ENCODE data around the gene OR4K2. TPM values are rescaled to one million over a fixed set of nuclear protein-coding genes. Genes with fewer than 3 reads are reported as not detected.

OR4K2 gene
- total RNA-seq, 2 experiments from 2014 or later: not detected

DNA sequence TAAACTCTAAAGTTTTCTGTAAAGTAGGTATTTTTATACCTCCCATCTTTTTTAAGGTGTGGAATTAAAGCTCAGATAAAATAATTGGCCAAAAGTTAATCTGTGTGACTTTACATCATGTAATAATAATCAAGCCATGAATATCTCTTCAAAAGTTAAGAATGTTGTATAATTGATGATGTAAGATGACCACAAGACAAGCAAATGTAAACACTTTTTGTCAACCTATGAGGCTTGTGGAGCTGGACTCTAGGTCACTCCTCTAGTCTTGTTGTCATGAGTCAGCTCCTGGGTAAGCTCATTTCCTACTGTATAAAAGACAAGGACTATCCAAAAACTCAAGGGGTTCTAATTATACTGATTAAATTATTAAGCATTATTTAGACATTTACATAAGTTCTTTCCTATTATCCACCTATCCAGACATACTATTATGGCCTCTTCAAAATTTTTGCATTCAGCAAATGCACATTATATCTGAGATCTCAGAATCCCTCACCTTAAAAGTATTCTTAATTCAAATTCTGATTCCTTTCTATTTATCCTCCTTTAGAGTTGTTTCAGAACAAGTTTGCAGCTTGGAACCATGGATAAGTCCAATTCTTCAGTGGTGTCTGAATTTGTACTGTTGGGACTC is 45.2 kb downstream of the OR4K2 start, which contains the start of gene OR4K5:
Gene OR4K5, plus strand, starts transcription at position 587 of the 637 bp plus-strand sequence. Its CDS starts 0 bp downstream, at position 587.
- TF ChIP-seq CTCF (IDR thresholded peaks at IDR 0.05): no peak
- Histone ChIP-seq H3K9me3 (ENCODE audit: control insufficient read depth in 1 of 2, insufficient read depth in 1 of 2, low read length in 2 of 2) (no peaks in the 10 kb centered on the region), H3K4me1 (ENCODE audit: insufficient read depth, low read length) (no peaks in the 10 kb centered on the region), H3K36me3 (ENCODE audit: insufficient read depth, low read length) (no peaks in the 10 kb centered on the region), H3K27me3 (ENCODE audit: control insufficient read depth in 1 of 2, insufficient read depth in 2 of 2, low read length in 2 of 2) (no peaks in the 10 kb centered on the region), H3K27ac (ENCODE audit: low read depth in 1 of 2, low read length in 2 of 2) (no peak within 1 kb of the TSS), H3K4me3 (ENCODE audit: low read length) (no peak within 1 kb of the TSS)
- H3K9me3 Mint-ChIP-seq: no peaks in the 10 kb centered on the region
- ChIA-PET CTCF (interaction anchor here (1.3 kb wide), 1 partner anchor 13 kb away, joined by 3 read pairs; no protein-coding TSS in a partner anchor), POLR2A (no interaction called here)
- DNase-seq (no peak), ATAC-seq (ENCODE audit: poor library complexity) (no peak)
- intact Hi-C loops (cut with DNase I, micrococcal nuclease): no loop called here
- H3K27ac Mint-ChIP-seq: no peak within 1 kb of the TSS
- H3K4me3 Mint-ChIP-seq: no peak within 1 kb of the TSS
- H3K4me1 Mint-ChIP-seq (ENCODE audit: low read depth): no peaks in the 10 kb centered on the region
- no peaks in the 10 kb centered on the region for H3K36me3 Mint-ChIP-seq (ENCODE audit: low read depth)
- no peaks in the 10 kb centered on the region for H3K27me3 Mint-ChIP-seq

DNA sequence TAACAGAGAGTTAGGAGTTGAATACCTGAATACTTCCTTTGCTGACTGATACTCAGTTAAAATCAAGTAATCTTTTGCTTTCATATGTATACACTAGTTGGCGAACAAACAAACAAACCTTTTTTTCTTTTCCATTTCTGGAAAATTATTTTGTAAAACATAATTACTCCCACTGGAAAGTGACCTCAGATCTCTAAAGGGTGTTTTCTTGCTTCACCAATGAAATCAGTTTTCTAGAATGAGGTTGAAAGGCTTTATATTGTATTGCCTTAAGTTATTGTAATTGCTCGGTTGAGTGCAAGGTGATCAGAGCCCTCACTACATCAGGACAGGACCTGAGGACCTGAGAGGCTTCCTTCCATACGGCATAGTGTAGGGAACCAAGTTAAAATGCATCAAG is 55.7 kb downstream of the OR4K2 start, which contains the start of gene OR4K1:
Gene OR4K1, plus strand, starts transcription at position 301 of the 400 bp plus-strand sequence. CDS start 4,750 bp downstream, outside the sequence.
- Histone ChIP-seq H3K4me3 (ENCODE audit: low read length) (no peak within 1 kb of the TSS), H3K9me3 (ENCODE audit: control insufficient read depth in 1 of 2, insufficient read depth in 1 of 2, low read length in 2 of 2) (no peaks in the 10 kb centered on the region), H3K27ac (ENCODE audit: low read depth in 1 of 2, low read length in 2 of 2) (no peak within 1 kb of the TSS), H3K36me3 (ENCODE audit: insufficient read depth, low read length) (no peaks in the 10 kb centered on the region), H3K27me3 (ENCODE audit: control insufficient read depth in 1 of 2, insufficient read depth in 2 of 2, low read length in 2 of 2) (no peaks in the 10 kb centered on the region), H3K4me1 (ENCODE audit: insufficient read depth, low read length) (no peaks in the 10 kb centered on the region)
- no peak for TF ChIP-seq CTCF (IDR thresholded peaks at IDR 0.05)
- H3K27ac Mint-ChIP-seq: no peak within 1 kb of the TSS
- no peak for DNase-seq
- no peaks in the 10 kb centered on the region for H3K36me3 Mint-ChIP-seq (ENCODE audit: low read depth)
- H3K27me3 Mint-ChIP-seq: no peaks in the 10 kb centered on the region
- intact Hi-C loops (cut with DNase I, micrococcal nuclease): no loop called here
- H3K4me1 Mint-ChIP-seq (ENCODE audit: low read depth): no peaks in the 10 kb centered on the region
- H3K9me3 Mint-ChIP-seq: no peaks in the 10 kb centered on the region
- CTCF ChIA-PET: no interaction called here
- POLR2A ChIA-PET: no interaction called here
- no peak for ATAC-seq (ENCODE audit: poor library complexity)
- H3K4me3 Mint-ChIP-seq: no peak within 1 kb of the TSS

Other genes starting within 250 kb of the OR4K2 start
- not detected for gene OR11H2, start 161.3 kb upstream of the OR4K2 start, total RNA-seq
- not detected for gene OR4Q3, start 131.6 kb upstream of the OR4K2 start, total RNA-seq
- not detected for gene OR4M1, start 101.6 kb upstream of the OR4K2 start, total RNA-seq
- gene OR4N2, start 71.4 kb upstream of the OR4K2 start, total RNA-seq: not detected
- gene OR4K5, start 45.5 kb downstream of the OR4K2 start, total RNA-seq: not detected
- gene OR4K1, start 55.8 kb downstream of the OR4K2 start, total RNA-seq: not detected
- not detected for gene OR4K15, start 100.4 kb downstream of the OR4K2 start, total RNA-seq
- not detected for gene OR4Q2, start 127.0 kb downstream of the OR4K2 start, total RNA-seq
- not detected for gene OR4K14, start 144.2 kb downstream of the OR4K2 start, total RNA-seq
- not detected for gene OR4K13, start 160.9 kb downstream of the OR4K2 start, total RNA-seq
- gene OR4L1, start 184.9 kb downstream of the OR4K2 start, total RNA-seq: not detected
- gene OR4K17, start 235.6 kb downstream of the OR4K2 start, total RNA-seq: not detected